GM19438 (cell line): ENCODE results near the gene PDGFB.

Source experiments
- ATAC-seq: cut with Tn5 transposase; IDR thresholded peaks from one replicate; pipeline ENCODE4 v1.9.1; 2021; ENCODE audit warnings: low read depth; ENCODE audit not compliant: unreplicated experiment

The PDGFB gene

GRCh38 chr22:39255449-39256185 lies 10.8 kb upstream of the PDGFB start:
- no peak for ATAC-seq

GRCh38 chr22:39254789-39255298 lies 10.1 kb upstream of the PDGFB start:
- no peak for ATAC-seq

- ATAC-seq, result no peak
Measured at GRCh38 chr22:39254122-39254521, 9.3 kb upstream of the PDGFB start.

GRCh38 chr22:39253435-39254070 lies 8.8 kb upstream of the PDGFB start:
- no peak for ATAC-seq

- ATAC-seq, result no peak
Measured at GRCh38 chr22:39252461-39253434, 8.0 kb upstream of the PDGFB start.

GRCh38 chr22:39251762-39252460 lies 7.1 kb upstream of the PDGFB start:
- ATAC-seq, result no peak

- ATAC-seq, result no peak
Measured at GRCh38 chr22:39250838-39251237, 6.1 kb upstream of the PDGFB start.

GRCh38 chr22:39250131-39250530 lies 5.3 kb upstream of the PDGFB start:
- ATAC-seq, result no peak

GRCh38 chr22:39249086-39249704 lies 4.4 kb upstream of the PDGFB start:
- ATAC-seq, result no peak

GRCh38 chr22:39248254-39248653 lies 3.5 kb upstream of the PDGFB start:
- ATAC-seq, result no peak

GRCh38 chr22:39247361-39247760 lies 2.6 kb upstream of the PDGFB start:
- ATAC-seq, result no peak

GRCh38 chr22:39246690-39247332 lies 2.0 kb upstream of the PDGFB start:
- ATAC-seq, result no peak

- ATAC-seq, result no peak
Measured at GRCh38 chr22:39246217-39246616, 1.4 kb upstream of the PDGFB start.

GRCh38 chr22:39245130-39246039 lies 603 bp upstream of the PDGFB start:
- ATAC-seq, result no peak

- ATAC-seq, result no peak
Measured at GRCh38 chr22:39244136-39244495, 666 bp downstream of the PDGFB start.

- ATAC-seq, result no peak
Measured at GRCh38 chr22:39243439-39244135, 1.2 kb downstream of the PDGFB start.

- no peak for ATAC-seq
Measured at GRCh38 chr22:39242595-39243438, 2.0 kb downstream of the PDGFB start.
